VCaP (cell line): ENCODE data around the gene CRTC3.

Experiments
- H3K27ac ChIP-seq: fragments of 450-650 bp; 2 replicates; pipeline ENCODE4 v1.5.1; 2017
- TF ChIP-seq, protein P1 (sequence below): fragments of 450-650 bp; conservative IDR thresholded peaks from 2 replicates; pipeline ENCODE4 v1.5.1; 2017; ENCODE audit warnings: mild to moderate bottlenecking, moderate library complexity

CRTC3 gene

DNA sequence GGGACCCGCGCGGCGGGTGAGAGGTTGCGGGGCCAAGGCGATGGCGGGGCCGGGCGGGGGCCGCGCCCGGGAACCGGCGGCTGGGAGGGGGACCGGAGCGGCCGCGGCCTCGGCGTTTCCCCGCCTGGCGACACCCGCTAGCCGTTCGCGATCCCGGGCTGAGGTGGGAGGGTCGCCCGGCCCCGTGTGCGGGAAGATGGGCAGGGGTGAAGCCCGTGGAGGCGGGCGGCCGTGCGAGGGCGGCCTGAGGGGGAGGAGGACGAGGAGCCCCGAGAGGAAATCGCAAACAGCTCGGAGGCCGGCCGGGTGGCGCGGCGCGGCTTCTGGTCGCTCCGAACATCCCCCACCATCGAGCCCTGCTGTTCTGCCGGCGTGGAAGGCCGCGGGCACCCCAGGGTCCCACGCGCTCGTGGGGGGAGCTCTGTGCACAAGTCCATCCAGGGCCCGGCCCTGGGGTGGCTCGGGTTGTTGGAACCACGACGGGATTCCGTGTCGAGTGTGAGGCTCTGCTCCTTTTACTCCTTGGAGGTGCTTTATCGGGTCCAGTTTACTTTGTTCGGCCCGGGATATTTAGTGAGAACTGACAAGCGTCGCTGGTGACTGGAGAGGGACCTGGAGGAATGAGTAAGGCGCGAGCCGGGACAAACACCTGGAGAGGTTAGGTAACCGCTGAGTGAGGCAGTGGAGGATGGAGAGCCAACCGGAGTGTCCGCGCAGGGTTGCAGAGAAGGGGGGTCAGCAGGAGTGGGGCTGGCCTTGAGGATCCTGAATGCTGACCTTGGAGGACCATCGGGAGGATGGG lies 728 bp downstream of the CRTC3 start:
- peak overlapping the region; percentile 98 for H3K27ac ChIP-seq
- TF ChIP-seq, protein P1, sequence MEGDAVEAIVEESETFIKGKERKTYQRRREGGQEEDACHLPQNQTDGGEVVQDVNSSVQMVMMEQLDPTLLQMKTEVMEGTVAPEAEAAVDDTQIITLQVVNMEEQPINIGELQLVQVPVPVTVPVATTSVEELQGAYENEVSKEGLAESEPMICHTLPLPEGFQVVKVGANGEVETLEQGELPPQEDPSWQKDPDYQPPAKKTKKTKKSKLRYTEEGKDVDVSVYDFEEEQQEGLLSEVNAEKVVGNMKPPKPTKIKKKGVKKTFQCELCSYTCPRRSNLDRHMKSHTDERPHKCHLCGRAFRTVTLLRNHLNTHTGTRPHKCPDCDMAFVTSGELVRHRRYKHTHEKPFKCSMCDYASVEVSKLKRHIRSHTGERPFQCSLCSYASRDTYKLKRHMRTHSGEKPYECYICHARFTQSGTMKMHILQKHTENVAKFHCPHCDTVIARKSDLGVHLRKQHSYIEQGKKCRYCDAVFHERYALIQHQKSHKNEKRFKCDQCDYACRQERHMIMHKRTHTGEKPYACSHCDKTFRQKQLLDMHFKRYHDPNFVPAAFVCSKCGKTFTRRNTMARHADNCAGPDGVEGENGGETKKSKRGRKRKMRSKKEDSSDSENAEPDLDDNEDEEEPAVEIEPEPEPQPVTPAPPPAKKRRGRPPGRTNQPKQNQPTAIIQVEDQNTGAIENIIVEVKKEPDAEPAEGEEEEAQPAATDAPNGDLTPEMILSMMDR = peak; percentile 3; the same call in 1 of the 2 replicates

DNA sequence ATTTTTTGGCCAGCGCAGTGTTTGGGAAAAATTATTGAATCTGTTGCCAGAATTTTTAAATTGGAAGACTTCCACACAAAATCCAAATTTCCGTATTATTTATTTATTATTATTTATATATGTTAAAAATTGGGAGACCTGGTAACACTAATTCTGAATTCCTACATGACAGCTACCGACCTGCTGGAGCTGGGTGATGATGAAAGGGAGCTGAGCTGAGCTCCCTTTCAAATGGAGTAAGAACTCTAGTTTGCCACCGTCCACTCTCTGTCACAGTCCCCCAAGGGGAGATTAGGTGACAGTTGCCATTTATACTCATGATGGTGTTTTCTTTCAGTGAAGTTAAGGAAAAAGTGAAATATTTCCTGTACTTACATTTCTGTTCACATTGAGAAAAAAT lies 1.4 kb downstream of the CRTC3 start:
- H3K27ac ChIP-seq = peak overlapping the region; percentile 98

DNA sequence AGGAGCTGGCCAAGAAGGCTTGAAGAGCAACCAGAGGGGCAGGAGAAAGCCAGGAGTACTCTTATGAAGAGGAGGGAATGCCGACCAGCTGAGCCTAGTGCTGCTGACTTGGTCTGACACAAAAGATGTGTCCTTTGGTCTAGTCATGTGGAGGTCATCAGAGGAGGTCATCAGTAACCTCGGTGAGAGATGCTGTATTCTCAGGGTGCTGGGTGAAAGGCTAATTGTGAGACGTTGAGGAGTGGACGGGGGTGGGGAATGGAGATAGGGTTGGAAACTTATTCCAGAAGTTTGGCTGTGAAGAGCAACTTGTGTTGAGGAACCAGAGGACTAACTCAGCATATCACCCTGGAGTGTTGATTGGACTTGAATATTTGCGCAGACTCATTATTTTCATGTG lies 5.5 kb downstream of the CRTC3 start:
- no peak overlapping the region for H3K27ac ChIP-seq
- TF ChIP-seq, protein P1 = no peak

More for the DNA sequence above, 1.4 kb downstream of the CRTC3 start:
- TF ChIP-seq, protein P1 = no peak

DNA sequence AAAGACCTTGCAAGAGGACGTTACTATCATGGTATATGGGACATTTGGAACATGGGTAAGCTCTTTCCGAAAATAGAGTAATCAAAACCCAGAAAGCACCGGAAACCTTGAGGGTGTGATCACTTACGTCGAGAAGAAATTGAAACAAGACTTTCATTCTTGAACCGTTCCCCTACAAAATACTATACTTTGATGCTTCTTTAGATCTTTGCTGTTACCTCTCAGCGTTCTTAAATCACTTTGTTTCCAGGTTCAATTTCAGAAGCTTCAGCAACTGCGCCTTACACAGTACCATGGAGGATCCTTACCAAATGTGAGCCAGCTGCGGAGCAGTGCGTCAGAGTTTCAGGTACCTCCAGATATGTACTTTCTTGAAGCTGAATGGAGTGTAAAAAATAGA lies 10.1 kb downstream of the CRTC3 start:
- H3K27ac ChIP-seq = no peak overlapping the region
- TF ChIP-seq, protein P1 = no peak

DNA sequence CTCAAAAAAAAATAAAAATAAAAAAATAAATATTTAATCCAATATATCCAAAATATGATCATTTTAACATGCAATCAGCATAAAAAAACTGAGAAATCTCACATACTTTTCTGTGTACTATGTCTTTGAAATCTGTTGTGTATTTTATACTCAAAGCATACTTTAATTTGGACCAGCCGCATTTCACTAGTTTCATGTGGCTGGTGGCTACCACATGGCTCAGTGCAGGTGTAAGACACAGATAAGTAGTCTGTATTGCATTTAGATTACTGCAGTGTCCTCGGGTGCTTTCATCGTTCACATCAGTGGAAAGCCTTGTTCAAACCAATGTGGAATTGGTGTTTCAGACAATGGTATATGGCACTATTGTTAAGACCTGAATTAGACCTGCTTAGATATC lies 11.0 kb downstream of the CRTC3 start:
- no peak overlapping the region for H3K27ac ChIP-seq
- TF ChIP-seq, protein P1 = no peak

DNA sequence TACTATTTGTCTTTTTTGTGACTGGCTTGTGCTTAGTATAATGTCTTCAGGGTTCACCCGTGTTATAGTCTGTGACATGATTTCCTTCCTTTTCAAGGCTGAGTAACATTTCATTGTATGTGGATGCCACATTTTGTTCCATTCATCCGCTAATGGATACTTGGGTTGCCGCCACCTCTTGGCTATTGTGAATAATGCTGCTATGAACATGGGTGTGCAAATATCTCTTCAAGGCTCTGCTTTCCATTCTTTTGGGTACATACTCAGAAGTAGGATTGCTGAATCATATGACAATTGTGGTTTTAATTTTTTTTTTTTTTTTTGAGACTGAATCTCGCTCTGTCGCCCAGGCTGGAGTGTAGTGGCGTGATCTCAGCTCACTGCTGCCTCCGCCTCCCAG lies 15.4 kb downstream of the CRTC3 start:
- TF ChIP-seq, protein P1 = no peak; the same call in 1 of the 2 replicates
- H3K27ac ChIP-seq = no peak overlapping the region

DNA sequence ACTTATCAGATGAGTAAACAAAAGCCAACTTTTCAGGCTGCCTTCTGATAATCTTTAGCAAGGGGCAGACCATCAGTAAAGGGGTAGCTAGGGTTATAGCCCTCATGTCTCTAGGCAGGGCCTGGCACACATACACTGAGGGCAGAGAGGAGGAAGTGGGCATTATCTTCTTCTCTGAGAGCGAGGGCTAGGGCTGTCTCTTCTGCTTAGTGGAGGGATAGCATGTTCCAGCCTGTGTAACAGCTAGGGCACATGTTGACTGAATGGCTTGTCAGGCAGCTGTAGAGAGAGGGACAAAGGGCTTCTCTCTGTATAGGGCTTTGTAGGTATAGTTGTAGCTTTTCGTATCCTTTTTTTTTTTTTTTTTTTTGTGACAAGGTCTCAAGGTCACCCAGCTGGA lies 17.8 kb downstream of the CRTC3 start:
- TF ChIP-seq, protein P1 = no peak
- no peak overlapping the region for H3K27ac ChIP-seq
